Right kidney (tissue), 9 donors: ENCODE data around the gene CENPN.
A peak's percentile ranks its signal among the peaks of the same experiment; 100 is the strongest.

Experiments
- DNase-seq: peaks from one replicate; pipeline ENCODE4 v3.0.0-alpha.2; 2016
- long read RNA-seq, 8 donors: transcript quantifications; one replicate each; lab custom pipeline, GENCODE V29; 2026

CENPN gene, protein sequence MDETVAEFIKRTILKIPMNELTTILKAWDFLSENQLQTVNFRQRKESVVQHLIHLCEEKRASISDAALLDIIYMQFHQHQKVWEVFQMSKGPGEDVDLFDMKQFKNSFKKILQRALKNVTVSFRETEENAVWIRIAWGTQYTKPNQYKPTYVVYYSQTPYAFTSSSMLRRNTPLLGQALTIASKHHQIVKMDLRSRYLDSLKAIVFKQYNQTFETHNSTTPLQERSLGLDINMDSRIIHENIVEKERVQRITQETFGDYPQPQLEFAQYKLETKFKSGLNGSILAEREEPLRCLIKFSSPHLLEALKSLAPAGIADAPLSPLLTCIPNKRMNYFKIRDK
- long read RNA-seq, donor 1, transcript CENPN-201 (7 exons, 1,398 nt) = major isoform, 8 of 138 reads
- long read RNA-seq, donor 1, partial matches to known transcripts = 14 of 138 reads
- long read RNA-seq, donor 1, other reads (novel, unspliced or antisense) = 113 of 138 reads
- long read RNA-seq, donor 2, transcript CENPN-201 (7 exons, 1,398 nt) = major isoform, 8 of 18 reads
- long read RNA-seq, donor 2, partial matches to known transcripts = 8 of 18 reads
- long read RNA-seq, donor 2, other reads (novel, unspliced or antisense) = 0 of 18 reads
- long read RNA-seq, donor 3, partial matches to known transcripts = 0 of 2 reads
- long read RNA-seq, donor 3, other reads (novel, unspliced or antisense) = 0 of 2 reads
- long read RNA-seq, donor 4, transcript CENPN-201 (7 exons, 1,398 nt) = major isoform, 10 of 12 reads
- long read RNA-seq, donor 4, partial matches to known transcripts = 0 of 12 reads
- long read RNA-seq, donor 4, other reads (novel, unspliced or antisense) = 0 of 12 reads
- long read RNA-seq, donor 5, transcript CENPN-201 (7 exons, 1,398 nt) = major isoform, 16 of 17 reads
- long read RNA-seq, donor 5, partial matches to known transcripts = 0 of 17 reads
- long read RNA-seq, donor 5, other reads (novel, unspliced or antisense) = 0 of 17 reads
- long read RNA-seq, donor 6, transcript CENPN-201 (7 exons, 1,398 nt) = major isoform, 6 of 6 reads
- long read RNA-seq, donor 6, partial matches to known transcripts = 0 of 6 reads
- long read RNA-seq, donor 6, other reads (novel, unspliced or antisense) = 0 of 6 reads
- long read RNA-seq, donor 7 = 0 reads
- long read RNA-seq, donor 8, partial matches to known transcripts = 0 of 4 reads
- long read RNA-seq, donor 8, other reads (novel, unspliced or antisense) = 0 of 4 reads

DNA sequence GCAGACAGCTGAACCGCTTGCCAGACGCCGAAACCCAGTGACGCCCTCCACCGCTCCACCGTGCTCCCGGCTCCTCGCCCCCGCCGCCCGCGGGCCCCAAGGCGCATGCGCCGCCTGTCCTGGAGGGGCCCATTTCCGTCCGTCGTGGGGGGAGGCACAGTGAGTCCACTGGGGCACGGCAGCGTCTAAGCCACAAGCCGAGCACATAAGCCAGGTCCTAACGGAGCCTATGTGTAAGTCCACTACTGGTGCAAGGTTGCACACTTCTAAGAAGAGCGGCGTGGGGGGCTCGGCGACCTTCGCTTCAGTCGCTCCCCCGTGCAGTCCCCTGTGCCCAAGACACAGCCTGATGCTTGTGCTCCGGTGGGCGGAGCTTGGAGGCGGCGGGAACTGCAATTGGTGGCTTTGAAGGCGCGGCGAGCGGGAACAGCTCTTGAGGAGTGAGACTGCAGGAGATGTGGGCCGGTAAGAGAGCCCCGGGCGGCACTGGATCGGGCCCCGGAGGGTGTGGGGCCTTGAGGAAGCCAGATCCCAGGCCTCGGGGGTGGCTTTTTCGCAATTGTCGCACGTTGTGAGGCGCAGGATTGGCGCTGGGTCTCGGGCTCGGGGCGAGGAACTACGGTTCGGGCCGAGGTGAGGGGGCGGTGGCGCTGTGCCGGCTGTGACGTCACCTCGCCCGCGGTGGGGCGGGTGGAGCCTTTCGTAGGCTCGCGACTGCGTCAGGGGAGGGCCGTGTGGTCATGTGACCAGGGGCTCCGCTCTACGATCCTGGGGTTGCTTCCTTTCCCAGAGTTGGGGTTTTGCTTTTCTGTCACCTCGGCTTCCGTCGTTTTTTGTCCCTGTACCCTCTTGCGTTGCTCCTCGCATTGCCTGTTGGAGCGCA lies at the start of gene CENPN, which contains the start of gene CMC2:
Gene CENPN (plus strand): TSS at position 402 of the 883 bp plus-strand sequence. CDS start 4,726 bp downstream, outside the sequence.
Gene CMC2 (minus strand): TSS at position 73 of the 883 bp plus-strand sequence. CDS start 9,491 bp downstream, outside the sequence.
- peak; percentile 100 for DNase-seq

- no peak for DNase-seq
Observed at GRCh38 chr16:80958284-80958683, 48.7 kb upstream of the CENPN start.

- DNase-seq = no peak
Observed at GRCh38 chr16:80962879-80963278, 44.1 kb upstream of the CENPN start.

DNA sequence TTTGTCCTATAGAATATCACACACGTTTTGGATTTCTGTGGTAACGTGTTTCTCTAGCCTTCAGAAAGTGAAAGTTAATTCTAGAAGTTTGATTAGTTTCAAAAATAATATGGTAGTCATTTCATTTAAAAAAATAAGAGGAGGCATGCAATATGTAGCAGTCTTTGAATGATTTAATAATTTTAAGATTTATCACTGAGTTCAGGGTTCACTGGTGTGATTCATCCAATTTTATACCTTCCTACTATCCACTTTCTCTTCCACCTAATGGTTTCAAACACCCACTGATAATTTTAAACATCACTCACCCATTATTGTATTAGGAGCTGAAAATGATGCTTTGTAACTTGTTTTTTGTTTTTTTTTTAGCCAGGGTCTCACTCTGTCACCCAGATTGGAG lies 42.7 kb upstream of the CENPN start:
- no peak for DNase-seq

DNA sequence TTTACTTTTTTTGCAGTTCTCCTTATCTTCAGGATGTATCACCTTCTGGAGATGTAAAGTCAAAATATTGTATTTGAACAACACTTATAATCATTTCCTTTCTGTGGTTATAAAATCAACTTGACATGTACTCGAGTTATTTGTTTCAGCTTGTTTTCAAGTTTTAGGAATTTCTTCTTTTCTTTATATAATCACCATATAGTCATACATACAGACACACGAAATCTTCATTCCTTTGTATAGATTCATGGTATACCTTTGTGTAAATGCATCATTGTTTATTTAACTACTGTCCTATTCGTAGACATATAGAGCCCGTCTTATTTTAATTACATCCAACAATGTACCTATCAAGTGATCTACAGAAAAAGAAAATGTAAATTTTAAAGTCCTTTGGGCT lies 40.4 kb upstream of the CENPN start:
- no peak for DNase-seq

GRCh38 chr16:80968386-80969113 lies 38.5 kb upstream of the CENPN start:
- no peak for DNase-seq

GRCh38 chr16:80969114-80969484 lies 37.9 kb upstream of the CENPN start:
- DNase-seq = no peak

DNA sequence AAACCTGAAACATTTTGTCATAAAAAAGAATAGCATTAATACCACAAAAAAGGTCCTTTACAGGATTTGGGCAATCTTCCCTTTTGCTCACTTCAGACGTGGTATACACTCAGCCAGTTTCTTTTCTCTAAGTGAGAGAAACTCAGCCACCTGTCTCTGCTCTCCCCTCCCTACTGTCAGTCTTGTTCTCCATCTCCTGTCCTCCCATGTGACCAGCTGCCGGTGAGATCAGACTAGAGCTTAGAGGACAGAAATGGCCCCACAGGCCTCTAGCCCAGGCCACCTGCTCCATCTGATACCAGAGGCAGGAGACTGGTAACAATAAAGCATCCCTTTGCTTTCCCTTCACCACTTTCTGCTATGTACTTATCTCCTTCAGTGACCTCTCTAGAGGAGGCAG lies 35.2 kb upstream of the CENPN start:
- DNase-seq = no peak

- DNase-seq = no peak
Observed at GRCh38 chr16:80972611-80973010, 34.4 kb upstream of the CENPN start.

DNA sequence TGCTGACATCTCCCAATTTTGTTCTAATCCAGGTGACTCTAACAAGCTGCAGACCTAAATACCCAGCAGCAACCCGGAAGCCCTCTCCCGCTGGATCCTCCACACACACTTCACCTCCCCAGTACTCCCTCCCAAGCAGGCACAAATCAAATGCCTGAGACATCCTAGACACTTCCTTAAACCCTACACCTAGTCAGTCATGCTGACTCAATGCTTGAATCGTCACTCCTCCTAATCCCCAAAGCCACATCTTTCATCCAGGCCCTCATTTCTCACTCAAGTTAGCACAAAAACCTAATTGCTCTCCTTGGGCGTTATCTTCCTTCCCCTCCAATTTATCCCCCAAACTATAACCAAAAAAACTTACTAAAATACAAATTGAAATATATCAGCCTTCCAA lies 33.0 kb upstream of the CENPN start:
- no peak for DNase-seq

- no peak for DNase-seq
Observed at GRCh38 chr16:80974649-80975376, 32.2 kb upstream of the CENPN start.

- no peak for DNase-seq
Observed at GRCh38 chr16:80976946-80977345, 30.1 kb upstream of the CENPN start.

- DNase-seq = no peak
Observed at GRCh38 chr16:80981103-80981502, 25.9 kb upstream of the CENPN start.

DNA sequence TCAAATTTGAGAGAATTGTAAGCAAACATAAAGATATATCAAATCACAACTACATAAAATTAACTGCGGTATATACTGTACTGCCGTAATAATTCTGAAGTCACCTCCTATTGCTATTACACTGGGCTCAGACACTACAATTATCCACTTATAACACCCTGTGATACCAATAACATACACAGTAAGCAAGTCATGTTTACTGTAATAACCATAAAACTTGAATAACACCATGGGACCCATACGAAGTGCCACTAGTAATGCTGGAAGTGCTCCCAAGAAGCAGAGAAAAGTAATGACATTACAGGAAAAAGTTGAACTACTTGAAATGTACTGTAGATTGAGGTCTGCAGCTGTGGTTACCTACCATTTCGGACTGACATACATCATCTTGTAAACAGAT lies 24.4 kb upstream of the CENPN start:
- DNase-seq = no peak

GRCh38 chr16:80984124-80984892 lies 22.7 kb upstream of the CENPN start:
- no peak for DNase-seq

DNA sequence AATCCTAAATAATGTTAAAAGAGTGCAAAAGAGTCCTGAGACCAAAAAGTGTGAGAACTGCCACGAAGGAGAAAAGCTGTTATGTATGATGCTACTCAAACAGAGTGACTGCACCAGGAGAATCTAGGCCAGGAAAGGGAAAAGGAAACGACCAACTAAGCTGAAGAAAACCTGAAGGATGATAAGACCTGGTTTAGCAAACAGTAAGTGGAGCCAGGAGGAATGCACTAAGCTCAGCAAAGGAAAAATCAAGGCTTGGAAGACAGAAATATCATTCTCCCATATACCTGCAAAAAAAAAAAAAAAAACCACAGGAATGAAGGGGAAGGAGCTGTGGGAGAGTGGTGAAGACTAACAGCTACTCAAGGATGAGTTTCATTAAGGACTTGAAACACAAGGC lies 21.4 kb upstream of the CENPN start:
- DNase-seq = no peak

DNA sequence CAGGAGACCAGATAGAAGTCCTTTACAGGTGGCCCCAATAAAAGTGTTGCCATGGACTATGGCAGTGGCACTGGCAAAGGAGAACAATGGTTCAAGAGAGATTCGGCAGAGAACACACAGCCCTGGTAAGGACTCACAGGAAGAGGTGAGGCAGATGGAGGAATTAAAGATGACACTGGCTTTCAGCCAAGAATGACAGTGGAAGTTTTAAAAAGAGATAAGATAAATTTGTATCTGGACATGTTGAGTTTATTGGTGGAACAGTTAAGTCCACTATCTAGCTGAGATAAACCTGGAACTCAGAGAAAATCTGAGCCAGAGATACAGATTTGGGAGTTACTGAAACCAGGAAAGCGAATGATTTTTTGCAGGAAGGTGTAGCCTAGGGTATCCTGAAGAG lies 20.5 kb upstream of the CENPN start:
- no peak for DNase-seq

DNA sequence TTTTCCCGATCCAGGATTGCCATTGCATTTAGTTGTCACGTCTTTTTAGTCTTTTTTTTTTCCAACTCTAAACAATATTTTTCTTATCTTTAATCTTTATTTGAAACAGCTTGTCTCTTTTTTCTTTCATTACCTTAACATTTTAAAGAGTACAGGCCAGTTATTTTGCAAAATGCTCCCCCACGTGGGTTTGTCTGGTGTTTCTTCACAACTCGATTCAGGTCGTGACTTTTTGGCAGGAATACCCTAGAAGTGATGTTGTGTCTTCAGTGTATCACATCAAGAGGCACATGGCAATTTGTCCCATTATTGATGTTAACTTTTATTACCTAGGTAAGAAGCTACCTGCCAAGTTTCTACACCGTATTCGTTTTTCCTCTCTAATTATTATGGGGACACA lies 18.3 kb upstream of the CENPN start:
- no peak for DNase-seq

- no peak for DNase-seq
Observed at GRCh38 chr16:80989801-80990200, 17.2 kb upstream of the CENPN start.
